HepG2 (cell line): ENCODE results near the gene FLOT2. TPM values are rescaled to one million over a fixed set of nuclear protein-coding genes. Genes with fewer than 3 reads are reported as not detected.
"Not testable (repeated sequence)": the region's sequence is repeated elsewhere in the genome, so short reads cannot be mapped to it uniquely, and the experiment has no call there.

Experiments
- ATAC-seq: fragments of 200-7000 bp; cut with Tn5 transposase; 3 replicates; pipeline ENCODE4 v1.9.1; 2020; ENCODE audit warnings: mild to moderate bottlenecking, moderate library complexity
- BruUV-seq: library from RNA; stranded (reverse); fragments of 400-500 nt; replicated peaks from 2 replicates; lab custom pipeline; 2021; lab: Mats Ljungman, UMichigan
- CTCF ChIA-PET: fragments of 300-600 bp; formaldehyde crosslinking; extraction: SDS; loops from one replicate; lab custom pipeline; 2021; ENCODE audit warnings: low total read pairs, inconsistent platforms, low intra/inter-chr PET ratio; lab: Yijun Ruan, JAX
- POLR2A ChIA-PET: fragments of 350-600 bp; sonication (Branson Sonifier 250); formaldehyde crosslinking; loops from one replicate; lab custom pipeline; 2020; ENCODE audit warnings: antibody characterized with exemption, inconsistent platforms; lab: Yijun Ruan, JAX
- DNase-seq: peaks from one replicate; pipeline ENCODE4 v3.0.0-alpha.2; 2015; ENCODE audit warnings: low spot score
- FAIRE-seq: peaks from 3 replicates; lab custom pipeline; 2011; peaks lifted over from hg19 to GRCh38; lab: Jason Lieb, UNC
- H2AFZ ChIP-seq: one replicate; pipeline ENCODE4 v1.6.1; 2011; ENCODE audit warnings: low read length, inconsistent platforms
- H3K27ac ChIP-seq: fragments of 300-600 bp; 3 replicates; pipeline ENCODE4 v1.8.0; 2011; ENCODE audit warnings: mixed run types, mild to moderate bottlenecking, mixed read lengths, low read length, inconsistent platforms; ENCODE audit not compliant: insufficient read depth; ENCODE audit errors: extremely low read length
- H3K27me3 ChIP-seq, 2 experiments: fragments of 200-600 bp in 1 of 2; 2 replicates in 1 of 2; 3 replicates in 1 of 2; pipeline versions ENCODE4 v1.6.0 to v1.8.0; 2011; ENCODE audit warnings: low read length in 2 of 2, mild to moderate bottlenecking in 2 of 2, moderate library complexity in 2 of 2, inconsistent platforms in 1 of 2; ENCODE audit not compliant: insufficient read depth in 2 of 2, control insufficient read depth in 1 of 2
- H3K36me3 ChIP-seq, 2 experiments: fragments of 200-600 bp in 1 of 2; replicated peaks in 1 of 2; 2 replicates in 1 of 2; 3 replicates in 1 of 2; pipeline versions ENCODE4 v1.5.1 to v1.8.0; 2011; ENCODE audit warnings: low read length in 2 of 2, inconsistent platforms in 1 of 2; ENCODE audit not compliant: insufficient read depth in 2 of 2, control insufficient read depth in 1 of 2
- H3K4me1 ChIP-seq: 2 replicates; pipeline ENCODE4 v1.5.1; 2012; ENCODE audit warnings: low read length, inconsistent platforms; ENCODE audit not compliant: insufficient read depth
- H3K4me2 ChIP-seq: 2 replicates; pipeline ENCODE4 v1.6.0; 2011; ENCODE audit warnings: low read depth, low read length, inconsistent platforms
- H3K4me3 ChIP-seq, 3 experiments: fragments of 200-600 bp in 1 of 3; sonication (generic), shearing (Covaris generic) in 1 of 3; replicated peaks in 1 of 3; 2 replicates each; pipeline ENCODE4 v1.5.1; 2011 to 2016; ENCODE audit warnings: low read length in 3 of 3, inconsistent platforms in 2 of 3, low read depth in 2 of 3, mild to moderate bottlenecking in 2 of 3, control low read depth in 1 of 3, mixed read lengths in 1 of 3; ENCODE audit not compliant: insufficient read depth in 1 of 3
- H3K79me2 ChIP-seq: one replicate; pipeline ENCODE4 v1.6.1; 2011; ENCODE audit warnings: low read length, inconsistent platforms; ENCODE audit not compliant: insufficient read depth
- H3K9ac ChIP-seq: 2 replicates; pipeline ENCODE4 v1.6.0; 2011; ENCODE audit warnings: mild to moderate bottlenecking, low read depth, low read length, inconsistent platforms; ENCODE audit not compliant: insufficient read depth
- H3K9me3 ChIP-seq: 2 replicates; pipeline ENCODE4 v1.5.1; 2012; ENCODE audit warnings: mild to moderate bottlenecking, low read length
- H4K20me1 ChIP-seq: 2 replicates; pipeline ENCODE4 v1.6.0; 2011; ENCODE audit warnings: inconsistent platforms, mild to moderate bottlenecking, low read length, moderate library complexity; ENCODE audit not compliant: insufficient read depth
- POLR2G ChIP-seq: fragments of 200-400 bp; formaldehyde crosslinking; IDR thresholded peaks from 2 replicates; pipeline ENCODE4 v1.6.1; 2018; ENCODE audit warnings: mild to moderate bottlenecking, low read depth, low read length, moderate library complexity
- RBM22 ChIP-seq: fragments of 200-400 bp; formaldehyde crosslinking; optimal IDR thresholded peaks from 2 replicates; pipeline ENCODE3; 2017; ENCODE audit warnings: mild to moderate bottlenecking, low read length, moderate library complexity
- ZNF512 ChIP-seq: sonication (generic); formaldehyde crosslinking; IDR thresholded peaks from 2 replicates; pipeline ENCODE4 v1.4.0; 2020; ENCODE audit warnings: mild to moderate bottlenecking, missing genetic modification reagents
- ZXDC ChIP-seq: sonication (generic); formaldehyde crosslinking; IDR thresholded peaks from 2 replicates; pipeline ENCODE4 v1.5.0; 2020; ENCODE audit warnings: mild to moderate bottlenecking, missing genetic modification reagents
- WGBS: methylation state at CpG from one replicate; pipeline ENCODE4 v1.1.6; 2017; ENCODE audit warnings: low lambda C conversion rate; 5-methylcytosine and 5-hydroxymethylcytosine counted together
- in situ Hi-C: cut with HindIII; loops from 2 replicates; pipeline ENCODE4 v1.10.0; 2017; ENCODE audit warnings: low pct_unique_long_range_greater_than_20kb; ENCODE audit not compliant: extremely low pct_ligation_motif_present
- intact Hi-C: fragments of 100-400 bp; cut with micrococcal nuclease; formaldehyde crosslinking; loops from one replicate; pipeline ENCODE4 v1.10.0; 2022; ENCODE audit not compliant: unreplicated experiment
- polyA plus RNA-seq, 8 experiments: library from polyadenylated mRNA; depleted of rRNA in 3 of 8; stranded (reverse) in 7 of 8; unstranded in 1 of 8; fragments of >200 nt; fragmentation: Illumina TruSeq in 4 of 8; extraction: Trizol in 4 of 8; gene quantifications; 2 replicates each; pipeline versions ENCODE4 v1.2.1 to v1.2.3, GENCODE V29; 2011 to 2016; ENCODE audit warnings: low read depth in 4 of 8, missing spikeins in 1 of 8, mixed read lengths in 1 of 8; ENCODE audit not compliant: insufficient read depth in 1 of 8
- total RNA-seq, 5 experiments: library from RNA; depleted of rRNA; stranded (reverse); fragments of >200 nt; fragmentation: Illumina TruSeq; extraction: Trizol; gene quantifications; 2 replicates each; pipeline ENCODE4 v1.2.3, GENCODE V29; 2016; ENCODE audit warnings: low read depth in 1 of 5

Gene FLOT2
- total and polyA plus RNA-seq, 2 of the 13 experiments (the other 11 are each of a cell fraction or from before 2014, with no cell fraction given) = 54.3 to 54.5 TPM

GRCh38 chr17:28904800-28905199 is 7.3 kb upstream of the FLOT2 start:
- ATAC-seq = no peak
- 69% methylated on average over 4 of the region's 4 CpGs for WGBS
- Histone ChIP-seq H3K4me1 (peaks cover 52% of the 10 kb centered on the region), H3K9me3 (no peaks in the 10 kb centered on the region), H3K27ac (no peak overlapping the region), H3K79me2 (peaks cover 7% of the 10 kb centered on the region), H2AFZ (no peak overlapping the region), H3K4me2 (no peak overlapping the region), H3K36me3 (peaks cover 6 to 36% of the 10 kb centered on the region in 2 experiments; a peak in 3 of 5 replicates), H3K27me3 (no peaks in the 10 kb centered on the region; a peak in 1 of 5 replicates), H3K9ac (no peak overlapping the region), H3K4me3 (no peak overlapping the region), H4K20me1 (peaks cover 4% of the 10 kb centered on the region; the same call in 1 of the 2 replicates)
- CTCF ChIA-PET = interaction anchor here (3.6 kb wide), 1 partner anchor 11 kb away, joined by 36 read pairs; no protein-coding TSS in a partner anchor
- intact Hi-C loops (no loop called here), in situ Hi-C loops (no loop called here)
- TF ChIP-seq ZXDC (CRISPR knock-in tag) (no peak), RBM22 (peak; percentile 68), POLR2G (peak; percentile 44; the same call in 1 of the 2 replicates)
- DNase-seq = no peak
- BruUV-seq = no TSS peak
- POLR2A ChIA-PET = no interaction called here
- no peak for FAIRE-seq

- FAIRE-seq, BruUV-seq, H3K9ac ChIP-seq, H3K79me2 ChIP-seq, DNase-seq, H3K27me3 ChIP-seq, ATAC-seq, H4K20me1 ChIP-seq, POLR2A ChIA-PET, H3K27ac ChIP-seq, in situ Hi-C loops, H3K9me3 ChIP-seq, H2AFZ ChIP-seq: not testable (repeated sequence)
- intact Hi-C loops = loop anchor here (2.0 kb wide), 1 partner anchor 13 kb away; no protein-coding TSS in a partner anchor
- CTCF ChIA-PET = interaction anchor here (1.0 to 3.6 kb wide), 6 partner anchors 9 to 153 kb away, joined by 4 to 36 read pairs (median 5); no protein-coding TSS in a partner anchor
- Histone ChIP-seq H3K4me2 (peak overlapping the region; percentile 64), H3K36me3 (peaks cover 6 to 32% of the 10 kb centered on the region in 2 experiments; a peak in 3 of 5 replicates), H3K4me3 (peak overlapping the region in 1 of 3 experiments; percentile 89; a peak in 1 of 6 replicates), H3K4me1 (peaks cover 39% of the 10 kb centered on the region)
- 93% methylated on average over 5 of the region's 5 CpGs for WGBS
- TF ChIP-seq ZNF512 (CRISPR knock-in tag) = peak; percentile 65; the same call in 1 of the 2 replicates
Observed at GRCh38 chr17:28903546-28903841, 6.0 kb upstream of the FLOT2 start.
